Spleen (tissue), 11 donors: ENCODE results near the gene PLTP. TPM values are rescaled to one million over a fixed set of nuclear protein-coding genes. Genes with fewer than 3 reads are reported as not detected.

Experiments used
- DNase-seq: peaks from one replicate; pipeline ENCODE4 v3.0.0-alpha.2; 2020
- H3K27ac ChIP-seq, 8 donors: fragments of 200-600 bp; sonication (generic) in 7 of 8; 1 replicate in 4 of 8; 2 replicates in 4 of 8; pipeline versions ENCODE4 v1.5.0 to v1.8.0; 2016 to 2021; ENCODE audit warnings: inconsistent platforms in 4 of 8, mild to moderate bottlenecking in 4 of 8, moderate library complexity in 1 of 8
- H3K27me3 ChIP-seq, 7 donors: fragments of 200-600 bp; sonication (generic) in 6 of 7; replicated peaks in 1 of 7; 1 replicate in 4 of 7; 2 replicates in 3 of 7; pipeline versions ENCODE4 v1.5.0 to v1.8.0; 2016 to 2021; ENCODE audit warnings: inconsistent platforms in 3 of 7, mild to moderate bottlenecking in 1 of 7
- H3K36me3 ChIP-seq, 6 donors: fragments of 200-600 bp; sonication (generic) in 5 of 6; 1 replicate in 4 of 6; 2 replicates in 2 of 6; pipeline versions ENCODE4 v1.5.0 to v1.8.0; 2016 to 2021; ENCODE audit warnings: inconsistent platforms in 2 of 6
- H3K4me1 ChIP-seq, 6 donors: fragments of 200-600 bp; sonication (generic) in 5 of 6; 1 replicate in 3 of 6; 2 replicates in 3 of 6; pipeline versions ENCODE4 v1.5.0 to v1.8.0; 2016 to 2021; ENCODE audit warnings: inconsistent platforms in 3 of 6
- H3K4me3 ChIP-seq, 8 donors: fragments of 200-600 bp; sonication (generic) in 7 of 8; 1 replicate in 4 of 8; 2 replicates in 4 of 8; pipeline versions ENCODE4 v1.5.0 to v1.8.0; 2016 to 2021; ENCODE audit warnings: inconsistent platforms in 4 of 8, mild to moderate bottlenecking in 4 of 8, moderate library complexity in 2 of 8
- H3K9me3 ChIP-seq, 8 donors: fragments of 200-600 bp; sonication (generic) in 7 of 8; 1 replicate in 4 of 8; 2 replicates in 4 of 8; pipeline versions ENCODE4 v1.5.0 to v1.8.0; 2016 to 2021; ENCODE audit warnings: inconsistent platforms in 4 of 8
- CTCF ChIP-seq, 11 experiments: fragments of 200-600 bp in 7 of 11; fragments of 450-650 bp in 4 of 11; sonication (generic) in 4 of 11; IDR thresholded peaks in 8 of 11; conservative IDR thresholded peaks in 3 of 11; 1 replicate in 7 of 11; 2 replicates in 4 of 11; pipeline versions ENCODE4 v1.4.0 to v1.8.0; 2016 to 2021; ENCODE audit warnings: antibody characterized with exemption in 11 of 11, inconsistent platforms in 4 of 11, mild to moderate bottlenecking in 1 of 11
- POLR2A ChIP-seq, 3 donors: fragments of 450-650 bp; IDR thresholded peaks; one replicate each; pipeline ENCODE4 v1.5.1; 2017; ENCODE audit warnings: antibody characterized with exemption in 3 of 3, mild to moderate bottlenecking in 1 of 3
- POLR2AphosphoS5 ChIP-seq, 3 donors: sonication (generic); formaldehyde crosslinking; IDR thresholded peaks; one replicate each; pipeline ENCODE4 v1.5.1; 2017; ENCODE audit warnings: antibody characterized with exemption in 3 of 3
- WGBS, 5 donors: extraction: QIAGEN DNeasy Blood & Tissue Kit in 3 of 5; methylation state at CpG; one replicate each; pipeline versions ENCODE4 v1.1.5 to v1.1.7; 2013 to 2018; 5-methylcytosine and 5-hydroxymethylcytosine counted together
- intact Hi-C: fragments of 100-400 bp; cut with DNase I; formaldehyde crosslinking; loops from one replicate; pipeline ENCODE4 v1.15.0; 2023; ENCODE audit warnings: low total_unique reads
- polyA plus RNA-seq, 3 donors: library from polyadenylated mRNA; stranded (reverse); fragments of 200-250 nt; gene quantifications; one replicate each; pipeline ENCODE4 v1.2.1, GENCODE V29; 2013
- total RNA-seq, 7 donors: library from RNA; depleted of rRNA in 3 of 7; stranded (reverse); fragments of >200 nt in 3 of 7; fragmentation: NEBNext Ultra II Directional in 4 of 7; extraction: Animal tissue kit (Norgen Biotek cat#: 25700) in 4 of 7; gene quantifications; one replicate each; pipeline versions ENCODE4 v1.1.0 to v1.2.1, GENCODE V29; 2016 to 2021
- donor health status: healthy with polysubstance abuse.
- donor health status: DM: no; HTN: no; CAD: no; lungs with moderate emphysema.
- donor health status: DM: no; HTN: no; CAD: no.
- donor health status: Bipolar disorder and iron deficiency.
- donor health status: healthy.
- donor health status: DM: no; HTN: no; CAD: no.
- donor health status: DM: yes; HTN: yes; CAD: no.

Gene PLTP
- total and polyA plus RNA-seq, 10 donors, result 7.5 to 430 (median 40.7) TPM

DNA sequence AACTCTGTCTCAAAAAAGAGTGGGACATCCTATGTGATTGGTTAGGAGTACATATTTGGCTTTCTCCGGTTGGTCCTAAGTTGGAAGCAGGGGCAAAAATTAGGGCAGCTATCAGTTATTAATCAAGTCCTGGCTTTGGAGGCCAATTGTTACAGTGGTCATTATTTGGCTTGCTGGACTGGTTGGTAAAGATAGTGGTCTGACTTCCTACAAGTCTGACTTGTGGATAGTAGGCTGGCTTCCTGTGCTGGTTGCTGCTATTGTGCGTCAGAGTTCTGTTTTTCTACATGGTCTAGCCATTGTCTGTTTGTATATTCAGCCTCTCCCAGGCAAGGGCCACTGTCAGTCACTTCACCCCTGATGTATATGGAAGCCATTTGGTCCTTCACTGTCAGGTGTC, 61.7 kb downstream of the PLTP start:
- intact Hi-C loops, result no loop called here
- TF ChIP-seq CTCF (IDR thresholded peaks at IDR 0.05 in 8 of 11, conservative IDR thresholded peaks at IDR 0.05 in 3 of 11) (no peak), POLR2AphosphoS5 (IDR thresholded peaks at IDR 0.05) (no peak), POLR2A (IDR thresholded peaks at IDR 0.05) (no peak)
- Histone ChIP-seq H3K27me3 (no peaks in the 10 kb centered on the region), H3K4me3 (no peak overlapping the region), H3K4me1 (peaks cover 6 to 37% (median 12%) of the 10 kb centered on the region in 6 donors), H3K9me3 (no peaks in the 10 kb centered on the region), H3K27ac (no peak overlapping the region), H3K36me3 (peaks cover 0 to 100% (median 56%) of the 10 kb centered on the region in 6 donors)
- 85 to 100% (median 96%) methylated on average over 2 of the region's 2 CpGs for WGBS, 5 donors
- DNase-seq, result no peak

DNA sequence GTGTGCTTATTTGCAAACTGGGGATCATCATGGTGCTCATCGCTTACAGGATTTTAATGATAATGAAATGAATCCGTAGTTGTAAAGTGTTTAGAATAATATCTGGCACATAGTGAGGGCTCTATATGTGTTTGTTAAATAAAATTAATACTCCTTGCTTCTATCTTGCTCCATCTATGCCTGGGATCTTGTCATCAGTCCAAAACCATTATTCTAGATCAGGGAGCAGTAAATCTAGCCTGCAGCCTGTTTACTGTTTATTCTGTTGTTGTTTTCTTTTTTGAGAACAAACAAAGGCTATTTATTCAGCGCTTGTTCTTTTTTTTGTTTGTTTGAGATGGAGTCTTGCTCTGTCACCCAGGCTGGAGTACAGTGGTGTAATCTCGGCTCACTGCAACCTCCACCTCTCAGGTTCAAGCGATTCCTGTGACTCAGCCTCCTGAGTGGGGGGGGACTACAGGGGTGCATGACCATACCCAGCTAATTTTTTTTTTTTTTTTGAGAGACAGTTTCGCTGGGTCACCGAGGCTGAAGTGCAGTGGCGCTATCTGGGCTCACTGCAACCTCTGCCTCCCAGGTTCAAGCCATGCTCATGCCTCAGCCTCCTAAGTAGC, 62.9 kb downstream of the PLTP start:
- no peak overlapping the region for H3K27ac ChIP-seq
- H3K4me1 ChIP-seq, result peaks cover 0 to 26% (median 2%) of the 10 kb centered on the region in 6 donors
- H3K4me3 ChIP-seq, result no peak overlapping the region
- H3K36me3 ChIP-seq, result peaks cover 0 to 100% (median 65%) of the 10 kb centered on the region in 6 donors
- H3K27me3 ChIP-seq, result no peaks in the 10 kb centered on the region
- intact Hi-C loops, result no loop called here
- no peak for TF ChIP-seq CTCF (IDR thresholded peaks at IDR 0.05 in 8 of 11, conservative IDR thresholded peaks at IDR 0.05 in 3 of 11)
- no peak for TF ChIP-seq POLR2A (IDR thresholded peaks at IDR 0.05)
- no peak for TF ChIP-seq POLR2AphosphoS5 (IDR thresholded peaks at IDR 0.05)
- H3K9me3 ChIP-seq, result no peaks in the 10 kb centered on the region
- DNase-seq, result no peak
- 93 to 97% (median 95%) methylated on average over 8 of the region's 8 CpGs for WGBS, 5 donors

Other genes starting within 250 kb of the PLTP start
- not detected for gene WFDC11, start 241.9 kb downstream of the PLTP start, total RNA-seq
- gene WFDC11, start 241.9 kb downstream of the PLTP start, polyA plus RNA-seq, result not detected
- gene WFDC13, start 210.1 kb downstream of the PLTP start, total RNA-seq, result not detected
- gene WFDC13, start 210.1 kb downstream of the PLTP start, polyA plus RNA-seq, result not detected
- gene WFDC10B, start 207.1 kb downstream of the PLTP start, total RNA-seq, result not detected
- gene WFDC10B, start 207.1 kb downstream of the PLTP start, polyA plus RNA-seq, result not detected
- not detected for gene SPINT4, start 189.8 kb downstream of the PLTP start, total RNA-seq
- not detected for gene SPINT4, start 189.8 kb downstream of the PLTP start, polyA plus RNA-seq
- not detected for gene WFDC3, start 120.3 kb downstream of the PLTP start, total RNA-seq
- 1 to 10 TPM in 1 of 3 donors, under 1 TPM in 2; 0.70 to 1.2 (median 0.89) TPM for gene WFDC3, start 120.3 kb downstream of the PLTP start, polyA plus RNA-seq
- 10 to 100 TPM; 21.0 to 39.3 (median 29.6) TPM for gene DNTTIP1, start 120.2 kb downstream of the PLTP start, total RNA-seq
- gene DNTTIP1, start 120.2 kb downstream of the PLTP start, polyA plus RNA-seq, result 10 to 100 TPM; 31.8 to 34.7 (median 32.5) TPM
- gene UBE2C, start 99.5 kb downstream of the PLTP start, total RNA-seq, result 10 to 100 TPM in 4 of 7 donors, 1 to 10 TPM in 3; 3.0 to 22.2 (median 12.3) TPM
- 10 to 100 TPM; 11.4 to 56.4 (median 19.7) TPM for gene UBE2C, start 99.5 kb downstream of the PLTP start, polyA plus RNA-seq
- under 1 TPM in 2 of 7 donors, not detected in 5; 0.54 to 0.89 TPM for gene TNNC2, start 84.8 kb downstream of the PLTP start, total RNA-seq
- gene TNNC2, start 84.8 kb downstream of the PLTP start, polyA plus RNA-seq, result 1 to 10 TPM; 1.4 to 3.4 (median 1.9) TPM
- 10 to 100 TPM in 6 of 7 donors, 1 to 10 TPM in 1; 8.8 to 32.4 (median 20.0) TPM for gene SNX21, start 78.4 kb downstream of the PLTP start, total RNA-seq
- gene SNX21, start 78.4 kb downstream of the PLTP start, polyA plus RNA-seq, result 10 to 100 TPM in 2 of 3 donors, 1 to 10 TPM in 1; 6.3 to 15.8 (median 15.7) TPM
- 10 to 100 TPM; 19.4 to 37.4 (median 24.7) TPM for gene ACOT8, start 54.8 kb downstream of the PLTP start, total RNA-seq
- gene ACOT8, start 54.8 kb downstream of the PLTP start, polyA plus RNA-seq, result 10 to 100 TPM; 28.1 to 36.7 (median 34.2) TPM
- 1 to 10 TPM; 4.4 to 7.1 (median 5.4) TPM for gene ZSWIM3, start 54.5 kb downstream of the PLTP start, total RNA-seq
- gene ZSWIM3, start 54.5 kb downstream of the PLTP start, polyA plus RNA-seq, result 1 to 10 TPM; 3.1 to 4.2 (median 3.5) TPM
- 10 to 100 TPM in 6 of 7 donors, 1 to 10 TPM in 1; 8.5 to 16.1 (median 11.1) TPM for gene ZSWIM1, start 30.9 kb downstream of the PLTP start, total RNA-seq
- gene ZSWIM1, start 30.9 kb downstream of the PLTP start, polyA plus RNA-seq, result 1 to 10 TPM; 3.7 to 5.5 (median 3.9) TPM
- 10 to 100 TPM in 1 of 7 donors, 1 to 10 TPM in 6; 1.5 to 11.5 (median 4.0) TPM for gene SPATA25, start 24.5 kb downstream of the PLTP start, total RNA-seq
- 1 to 10 TPM in 1 of 3 donors, under 1 TPM in 2; 0.41 to 3.1 (median 0.46) TPM for gene SPATA25, start 24.5 kb downstream of the PLTP start, polyA plus RNA-seq
- gene NEURL2, start 20.9 kb downstream of the PLTP start, total RNA-seq, result 10 to 100 TPM in 2 of 7 donors, 1 to 10 TPM in 5; 3.3 to 19.4 (median 6.4) TPM
- 1 to 10 TPM; 2.7 to 4.4 (median 3.5) TPM for gene NEURL2, start 20.9 kb downstream of the PLTP start, polyA plus RNA-seq
- 100 to 1,000 TPM; 162 to 203 (median 183) TPM for gene CTSA, start 20.8 kb downstream of the PLTP start, total RNA-seq
- 100 to 1,000 TPM in 1 of 3 donors, 10 to 100 TPM in 2; 56.6 to 105 (median 65.8) TPM for gene CTSA, start 20.8 kb downstream of the PLTP start, polyA plus RNA-seq
- 10 to 100 TPM; 41.2 to 61.9 (median 52.4) TPM for gene PCIF1, start 22.5 kb upstream of the PLTP start, total RNA-seq
- 10 to 100 TPM; 25.1 to 33.8 (median 31.0) TPM for gene PCIF1, start 22.5 kb upstream of the PLTP start, polyA plus RNA-seq
- 10 to 100 TPM; 25.9 to 46.3 (median 33.8) TPM for gene ZNF335, start 60.0 kb upstream of the PLTP start, total RNA-seq
- 10 to 100 TPM in 2 of 3 donors, 1 to 10 TPM in 1; 8.2 to 17.9 (median 17.8) TPM for gene ZNF335, start 60.0 kb upstream of the PLTP start, polyA plus RNA-seq
- gene MMP9, start 96.8 kb upstream of the PLTP start, total RNA-seq, result 100 to 1,000 TPM in 5 of 7 donors, 10 to 100 TPM in 2; 75.2 to 295 (median 168) TPM
- gene MMP9, start 96.8 kb upstream of the PLTP start, polyA plus RNA-seq, result 10 to 100 TPM; 33.3 to 49.7 (median 37.1) TPM
- gene SLC12A5, start 117.1 kb upstream of the PLTP start, total RNA-seq, result 1 to 10 TPM in 5 of 7 donors, under 1 TPM in 2; 0.20 to 4.0 (median 2.5) TPM
- gene SLC12A5, start 117.1 kb upstream of the PLTP start, polyA plus RNA-seq, result 1 to 10 TPM; 1.8 to 8.7 (median 4.1) TPM
- gene NCOA5, start 177.8 kb upstream of the PLTP start, total RNA-seq, result 10 to 100 TPM; 27.3 to 33.2 (median 29.2) TPM
- 10 to 100 TPM; 14.3 to 22.3 (median 16.6) TPM for gene NCOA5, start 177.8 kb upstream of the PLTP start, polyA plus RNA-seq
- 10 to 100 TPM; 30.7 to 70.3 (median 44.2) TPM for gene CD40, start 206.2 kb upstream of the PLTP start, total RNA-seq
- 100 to 1,000 TPM in 1 of 3 donors, 10 to 100 TPM in 2; 66.1 to 108 (median 68.7) TPM for gene CD40, start 206.2 kb upstream of the PLTP start, polyA plus RNA-seq